Right ventricle myocardium inferior (tissue), 1 donor: ENCODE results near the gene TACR1. TPM values are rescaled to one million over a fixed set of nuclear protein-coding genes. Genes with fewer than 3 reads are reported as not detected.
"Not testable (repeated sequence)": the region's sequence is repeated elsewhere in the genome, so short reads cannot be mapped to it uniquely, and the experiment has no call there.

Experiments
- ATAC-seq: fragments of 200-7000 bp; cut with Tn5 transposase; one replicate; pipeline ENCODE4 v1.9.1; 2020; ENCODE audit warnings: mild to moderate bottlenecking, moderate library complexity
- DNase-seq: peaks from one replicate; pipeline ENCODE4 v3.0.0; 2021; ENCODE audit errors: missing footprints
- intact Hi-C: fragments of 100-400 bp; cut with DNase I; formaldehyde crosslinking; loops from one replicate; pipeline ENCODE4 v1.11.0; 2022
- long read RNA-seq: library from polyadenylated mRNA; unstranded; transcript quantifications from one replicate; pipeline ENCODE4 v2.0.0, GENCODE V29; 2021
- total RNA-seq: library from RNA; stranded (reverse); fragmentation: NEBNext Ultra II Directional; extraction: Animal tissue kit (Norgen Biotek cat#: 25700); gene quantifications from one replicate; pipeline ENCODE4 v1.2.1, GENCODE V29; 2021
- donor health status: DM: no; HTN: yes; CAD: no; lungs with severe emphysema.

Gene TACR1
- not detected for total RNA-seq
- long read RNA-seq, result 0 reads

GRCh38 chr2:75199428-75200011 is at the start of gene TACR1:
TACR1 (minus strand) TSS chr2:75199520; CDS start chr2:75198934, 586 bp downstream.
- intact Hi-C loops, result no loop called here
- peak; percentile 69 for ATAC-seq
- DNase-seq, result peak; percentile 82

- intact Hi-C loops, DNase-seq, ATAC-seq: not testable (repeated sequence)
Observed at GRCh38 chr2:75248581-75248980, 49.3 kb upstream of the TACR1 start.

GRCh38 chr2:75246441-75247167 is 47.3 kb upstream of the TACR1 start:
- no peak for DNase-seq
- ATAC-seq, result no peak
- intact Hi-C loops, result no loop called here

GRCh38 chr2:75243219-75243618 is 43.9 kb upstream of the TACR1 start:
- ATAC-seq (no peak), DNase-seq (no peak)
- intact Hi-C loops, result no loop called here

- no peak for DNase-seq
- ATAC-seq, result no peak
- intact Hi-C loops, result no loop called here
Observed at GRCh38 chr2:75241696-75242095, 42.4 kb upstream of the TACR1 start.

- DNase-seq, result no peak
- intact Hi-C loops, result no loop called here
- no peak for ATAC-seq
Observed at GRCh38 chr2:75238670-75239330, 39.5 kb upstream of the TACR1 start.

- no peak for ATAC-seq
- intact Hi-C loops, result no loop called here
Observed at GRCh38 chr2:75237296-75237695, 38.0 kb upstream of the TACR1 start.

GRCh38 chr2:75233965-75234364 is 34.6 kb upstream of the TACR1 start:
- ATAC-seq, result no peak
- no peak for DNase-seq
- intact Hi-C loops, result no loop called here

More at GRCh38 chr2:75237296-75237695, 38.0 kb upstream of the TACR1 start:
- no peak for DNase-seq

GRCh38 chr2:75226617-75227016 is 27.3 kb upstream of the TACR1 start:
- DNase-seq (no peak), ATAC-seq (no peak)
- intact Hi-C loops, result no loop called here

- no peak for DNase-seq
- intact Hi-C loops, result no loop called here
- ATAC-seq, result no peak
Observed at GRCh38 chr2:75226099-75226498, 26.8 kb upstream of the TACR1 start.

- intact Hi-C loops, result no loop called here
- ATAC-seq (no peak), DNase-seq (no peak)
Observed at GRCh38 chr2:75224636-75225094, 25.3 kb upstream of the TACR1 start.

GRCh38 chr2:75222527-75222926 is 23.2 kb upstream of the TACR1 start:
- ATAC-seq (no peak), DNase-seq (no peak)
- intact Hi-C loops, result no loop called here

- DNase-seq (no peak), ATAC-seq (no peak)
- intact Hi-C loops, result no loop called here
Observed at GRCh38 chr2:75221862-75222261, 22.5 kb upstream of the TACR1 start.

GRCh38 chr2:75219213-75219612 is 19.9 kb upstream of the TACR1 start:
- ATAC-seq, intact Hi-C loops, DNase-seq: not testable (repeated sequence)

GRCh38 chr2:75211266-75211770 is 12.0 kb upstream of the TACR1 start:
- intact Hi-C loops, result no loop called here
- no peak for DNase-seq
- no peak for ATAC-seq

- DNase-seq (no peak), ATAC-seq (no peak)
- intact Hi-C loops, result no loop called here
Observed at GRCh38 chr2:75210409-75210808, 11.1 kb upstream of the TACR1 start.

GRCh38 chr2:75208738-75209137 is 9.4 kb upstream of the TACR1 start:
- intact Hi-C loops, result no loop called here
- no peak for DNase-seq

GRCh38 chr2:75204833-75205232 is 5.5 kb upstream of the TACR1 start:
- intact Hi-C loops, result no loop called here
- DNase-seq (no peak), ATAC-seq (no peak)

More at GRCh38 chr2:75208738-75209137, 9.4 kb upstream of the TACR1 start:
- no peak for ATAC-seq

GRCh38 chr2:75202359-75202758 is 3.0 kb upstream of the TACR1 start:
- ATAC-seq (no peak), DNase-seq (no peak)
- intact Hi-C loops, result no loop called here
